Epithelial cell of esophagus (primary cell): ENCODE data around the gene SSNA1.

Source experiments
- DNase-seq: peaks from one replicate; pipeline ENCODE4 v3.0.0; 2010; ENCODE audit warnings: low read depth
- H3K4me3 ChIP-seq: 2 replicates; pipeline ENCODE4 v1.5.1; 2011; ENCODE audit warnings: mild to moderate bottlenecking, low read length, control low read depth
- TF ChIP-seq, protein P1 (sequence below): IDR thresholded peaks from 2 replicates; pipeline ENCODE4 v1.5.1; 2011; ENCODE audit warnings: low read depth, mild to moderate bottlenecking, low read length, control low read depth, inconsistent platforms; ENCODE audit not compliant: insufficient read depth; ENCODE audit errors: missing control alignments

Gene SSNA1

DNA sequence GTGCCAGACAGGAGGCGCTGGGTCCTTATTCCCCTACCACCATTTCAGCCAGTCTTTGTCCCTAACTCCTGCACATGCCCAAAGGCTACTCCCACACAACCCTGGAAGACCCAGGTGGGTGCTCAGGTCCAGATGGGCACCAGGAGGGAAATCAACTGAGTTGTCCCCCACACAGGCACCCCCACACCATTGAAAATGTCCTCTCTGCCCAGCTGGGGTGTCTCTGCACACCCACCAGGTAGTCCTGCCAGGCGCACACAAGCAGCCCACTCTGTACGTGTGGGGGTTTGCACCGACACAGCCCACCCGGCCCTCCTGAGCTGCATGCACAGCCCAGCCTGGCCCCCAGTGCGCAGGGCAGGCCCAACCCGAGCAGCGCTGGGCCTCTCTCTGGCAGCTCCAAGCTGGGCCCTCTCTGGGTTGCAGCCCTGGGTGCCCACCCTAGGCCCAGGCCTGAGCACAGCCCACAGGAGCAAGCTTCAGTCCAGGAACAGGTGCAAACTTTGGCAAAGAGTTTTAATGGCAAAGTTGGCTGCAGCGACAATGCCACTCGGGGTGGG, 31.4 kb downstream of the SSNA1 start:
- TF ChIP-seq, protein P1, sequence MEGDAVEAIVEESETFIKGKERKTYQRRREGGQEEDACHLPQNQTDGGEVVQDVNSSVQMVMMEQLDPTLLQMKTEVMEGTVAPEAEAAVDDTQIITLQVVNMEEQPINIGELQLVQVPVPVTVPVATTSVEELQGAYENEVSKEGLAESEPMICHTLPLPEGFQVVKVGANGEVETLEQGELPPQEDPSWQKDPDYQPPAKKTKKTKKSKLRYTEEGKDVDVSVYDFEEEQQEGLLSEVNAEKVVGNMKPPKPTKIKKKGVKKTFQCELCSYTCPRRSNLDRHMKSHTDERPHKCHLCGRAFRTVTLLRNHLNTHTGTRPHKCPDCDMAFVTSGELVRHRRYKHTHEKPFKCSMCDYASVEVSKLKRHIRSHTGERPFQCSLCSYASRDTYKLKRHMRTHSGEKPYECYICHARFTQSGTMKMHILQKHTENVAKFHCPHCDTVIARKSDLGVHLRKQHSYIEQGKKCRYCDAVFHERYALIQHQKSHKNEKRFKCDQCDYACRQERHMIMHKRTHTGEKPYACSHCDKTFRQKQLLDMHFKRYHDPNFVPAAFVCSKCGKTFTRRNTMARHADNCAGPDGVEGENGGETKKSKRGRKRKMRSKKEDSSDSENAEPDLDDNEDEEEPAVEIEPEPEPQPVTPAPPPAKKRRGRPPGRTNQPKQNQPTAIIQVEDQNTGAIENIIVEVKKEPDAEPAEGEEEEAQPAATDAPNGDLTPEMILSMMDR = no peak
- no peak for DNase-seq
- no peak overlapping the region for H3K4me3 ChIP-seq

DNA sequence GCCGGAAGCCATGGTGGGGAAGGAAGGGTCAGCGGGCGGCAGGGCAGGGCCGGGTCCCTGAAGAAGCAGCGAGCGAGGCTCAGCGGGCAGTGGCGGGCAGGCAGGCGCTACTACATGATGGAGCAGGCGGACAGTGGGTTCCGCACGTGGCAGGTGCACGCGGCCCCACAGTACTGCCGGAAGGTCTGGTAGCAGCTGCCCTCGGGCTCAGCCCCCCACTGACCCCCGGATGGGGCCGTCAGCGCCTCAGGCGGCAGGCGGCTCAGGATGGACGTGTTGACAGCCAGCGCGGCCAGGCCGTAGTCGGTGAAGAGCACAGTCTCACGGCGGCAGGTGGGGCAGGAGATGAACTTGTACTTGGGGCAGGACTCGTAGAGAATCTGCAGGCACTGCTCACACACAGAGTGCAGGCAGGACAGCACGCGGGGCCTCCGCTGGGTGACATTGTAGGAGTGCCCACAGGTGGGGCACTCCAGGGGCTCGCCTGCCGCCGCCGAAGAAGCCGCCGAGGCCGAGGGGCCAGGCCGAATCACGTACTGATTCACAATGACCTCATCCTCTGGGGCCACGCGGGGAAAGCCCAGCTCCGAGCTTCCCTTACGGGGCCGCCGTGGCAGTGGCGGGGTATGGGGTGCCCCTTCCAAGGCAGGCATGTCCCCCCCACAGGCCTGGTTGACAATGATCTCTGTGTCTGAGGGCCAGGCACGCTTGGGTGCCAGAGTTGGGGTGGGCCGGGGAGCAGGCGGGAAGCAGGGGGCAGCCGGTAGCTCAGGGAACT, 32.0 kb downstream of the SSNA1 start:
- DNase-seq = no peak
- no peak overlapping the region for H3K4me3 ChIP-seq
- TF ChIP-seq, protein P1 = no peak

DNA sequence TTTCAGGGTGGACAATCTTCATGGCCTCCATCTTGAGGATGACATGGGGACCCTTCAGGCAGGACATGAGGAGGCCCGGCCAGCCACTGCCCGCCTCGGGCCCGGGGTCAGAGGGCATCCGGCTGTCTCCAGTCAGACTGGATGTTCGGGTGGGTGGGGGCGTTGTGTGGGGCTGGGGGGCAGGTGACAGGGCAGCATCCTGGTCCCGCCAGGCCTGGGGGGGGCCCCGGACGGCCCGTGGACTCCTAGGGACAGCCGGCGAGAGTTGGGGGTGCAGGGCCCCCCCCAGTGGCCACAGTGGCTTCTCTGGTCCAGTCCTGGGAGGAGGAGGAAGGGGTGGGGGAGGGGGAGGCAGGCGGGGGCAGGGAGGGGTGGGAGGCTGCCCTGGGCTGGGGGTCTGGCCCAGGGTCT, 32.6 kb downstream of the SSNA1 start:
- TF ChIP-seq, protein P1 = no peak
- H3K4me3 ChIP-seq = no peak overlapping the region
- DNase-seq = no peak

DNA sequence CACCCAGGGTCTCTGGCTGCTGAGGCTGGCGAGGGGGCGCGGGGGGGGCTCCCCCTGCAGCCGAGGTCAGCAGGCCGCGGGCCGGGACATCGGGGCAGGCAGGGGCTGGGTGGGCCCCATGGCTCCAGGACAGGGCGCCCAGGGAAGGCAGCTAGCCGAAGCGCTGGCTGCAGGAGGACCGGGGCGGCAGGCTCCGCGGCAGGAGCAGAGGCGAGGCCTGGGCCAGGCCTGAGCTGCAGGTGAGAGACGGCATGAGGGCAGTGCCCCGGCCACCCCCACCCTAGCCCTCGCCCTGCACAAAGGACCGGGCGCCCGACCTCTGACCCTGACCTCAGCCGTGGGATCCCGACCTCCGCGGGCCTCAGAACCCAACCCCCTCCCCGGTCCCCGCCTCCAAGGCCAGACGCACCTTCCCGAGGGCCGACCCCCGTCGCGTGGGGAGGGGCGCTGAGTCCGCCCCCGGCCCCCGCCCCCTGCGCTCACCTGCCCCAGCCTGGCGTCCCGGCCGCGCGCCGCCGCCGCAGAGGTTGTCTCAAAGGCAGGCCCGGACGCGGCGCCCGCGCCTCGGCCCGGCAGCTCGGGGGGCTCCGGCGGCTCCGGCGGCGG, 33.1 kb downstream of the SSNA1 start:
- H3K4me3 ChIP-seq = peak overlapping the region; percentile 30
- no peak for DNase-seq

DNA sequence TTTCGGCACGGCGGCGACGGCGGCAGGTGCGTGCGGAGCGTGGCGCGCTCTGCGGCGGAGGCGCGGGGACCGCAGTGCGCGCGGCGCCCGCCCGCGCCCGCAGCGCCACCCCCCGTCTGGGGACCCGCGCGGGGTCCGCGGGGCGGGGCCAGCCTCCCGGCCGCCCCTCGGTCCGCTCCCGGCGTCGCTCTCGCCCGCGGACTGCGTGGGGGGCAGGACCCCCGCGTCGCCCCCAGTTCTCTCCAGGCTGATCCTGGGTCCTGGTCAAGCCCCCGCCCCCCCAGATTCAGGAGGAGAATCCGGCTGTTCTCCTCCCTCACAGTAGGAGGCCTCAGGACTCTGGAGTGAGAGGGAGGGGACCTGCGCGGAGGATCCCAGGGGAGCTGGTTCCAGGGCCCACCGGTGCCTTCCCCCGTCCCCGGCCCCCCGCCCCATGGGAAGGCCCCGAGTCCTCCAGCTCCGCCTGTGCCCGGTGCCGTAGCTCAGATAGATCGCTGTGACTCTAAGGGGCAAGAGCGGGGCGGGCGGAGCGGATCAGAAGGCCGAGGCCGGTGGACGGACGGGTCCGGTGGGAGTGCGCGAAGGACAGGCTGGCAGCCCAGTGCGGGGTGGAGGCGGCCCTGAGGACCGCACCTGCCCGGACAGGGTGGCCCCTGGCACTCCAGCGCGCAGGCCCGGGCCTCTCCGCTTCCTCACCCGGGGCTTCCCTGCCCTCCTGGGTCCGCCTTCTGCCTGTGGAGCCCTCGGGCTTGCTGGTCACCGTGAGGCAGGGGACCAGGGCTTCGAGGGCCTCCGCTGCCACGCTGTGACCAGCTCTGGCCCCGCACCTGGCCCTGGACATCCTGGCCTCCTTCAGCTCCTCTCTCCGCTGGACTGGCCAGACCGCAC, 34.0 kb downstream of the SSNA1 start, which contains the start of gene RNF208:
Gene RNF208 (minus strand): TSS at position 51 of the 888 bp plus-strand sequence. CDS start 1,028 bp downstream, outside the sequence.
- DNase-seq = no peak
- peak within 1 kb of the TSS; percentile 64 for H3K4me3 ChIP-seq

More for the DNA sequence above, 33.1 kb downstream of the SSNA1 start:
- TF ChIP-seq, protein P1 = no peak

More for the DNA sequence above, 34.0 kb downstream of the SSNA1 start, which contains the start of gene RNF208:
- TF ChIP-seq, protein P1 = no peak
